OCI-M1 (cell line): ENCODE data around the gene ARSB.
"Not testable (repeated sequence)": the region's sequence is repeated elsewhere in the genome, so short reads cannot be mapped to it uniquely, and the experiment has no call there.

Experiments
- DNase-seq: peaks from one replicate; lab custom pipeline; 2025; lab: John Stamatoyannopoulos, UW

Gene ARSB

DNA sequence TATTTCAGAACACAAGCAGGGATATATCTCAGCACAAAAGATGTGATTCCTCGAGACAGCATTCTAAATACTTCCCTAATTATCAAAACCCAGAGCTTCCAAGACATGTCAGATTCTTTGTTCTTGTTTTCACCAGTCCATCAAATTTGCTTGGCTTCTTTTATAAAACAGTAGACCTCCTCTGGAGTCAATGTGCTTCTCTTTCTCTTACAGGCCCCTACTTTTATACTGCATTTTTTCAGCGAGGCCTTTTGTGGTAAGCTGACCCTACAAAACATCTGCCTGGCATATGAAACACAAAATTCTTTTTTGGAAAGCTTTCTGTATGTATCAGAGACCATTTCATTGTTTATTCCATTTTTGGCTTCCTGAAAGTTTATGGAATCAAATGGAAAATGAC is 81.8 kb downstream of the ARSB start:
- DNase-seq: no peak

- peak; percentile 80 for DNase-seq
These were observed 85.2 kb downstream of the ARSB start for GRCh38 chr5:78899922-78900362.

- DNase-seq: no peak
These were observed 89.0 kb downstream of the ARSB start for GRCh38 chr5:78896132-78896531.

GRCh38 chr5:78895616-78896015 is 89.5 kb downstream of the ARSB start:
- DNase-seq: no peak

DNA sequence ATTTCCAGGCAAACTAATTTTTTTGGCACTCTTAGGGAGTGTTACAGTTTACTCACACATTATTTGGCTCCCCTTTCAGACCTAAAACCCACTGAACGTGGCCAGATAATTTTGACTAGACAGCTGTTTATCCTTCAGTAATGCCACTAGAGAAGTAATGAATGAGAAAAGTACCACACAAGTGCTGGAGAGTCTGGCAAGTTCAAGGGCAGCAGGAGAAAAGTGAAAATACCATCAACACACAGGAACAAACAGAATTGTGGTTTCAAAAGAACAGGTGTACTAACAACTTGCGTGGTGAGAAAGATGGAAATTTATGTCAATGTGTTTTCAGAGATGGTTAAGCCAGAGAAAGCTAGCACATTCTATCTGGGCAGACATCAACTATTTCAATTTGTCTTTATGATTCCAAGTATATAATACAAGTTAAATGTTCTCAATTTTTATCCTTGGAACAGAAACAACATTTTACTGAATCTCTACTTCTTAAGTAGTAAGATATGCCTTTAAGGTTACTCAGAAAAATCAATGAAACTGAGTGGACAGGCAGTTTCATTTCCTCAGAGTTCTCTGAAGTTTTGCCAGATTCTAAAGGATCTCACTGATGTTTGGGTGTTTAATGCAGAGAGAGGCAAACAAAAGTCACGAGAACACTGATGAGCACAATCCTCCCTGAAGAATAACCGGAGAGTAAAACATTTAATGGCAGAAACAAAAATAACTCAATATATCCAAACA is 91.0 kb downstream of the ARSB start:
- no peak for DNase-seq

- no peak for DNase-seq
These were observed 94.3 kb downstream of the ARSB start for GRCh38 chr5:78890667-78891379.

DNA sequence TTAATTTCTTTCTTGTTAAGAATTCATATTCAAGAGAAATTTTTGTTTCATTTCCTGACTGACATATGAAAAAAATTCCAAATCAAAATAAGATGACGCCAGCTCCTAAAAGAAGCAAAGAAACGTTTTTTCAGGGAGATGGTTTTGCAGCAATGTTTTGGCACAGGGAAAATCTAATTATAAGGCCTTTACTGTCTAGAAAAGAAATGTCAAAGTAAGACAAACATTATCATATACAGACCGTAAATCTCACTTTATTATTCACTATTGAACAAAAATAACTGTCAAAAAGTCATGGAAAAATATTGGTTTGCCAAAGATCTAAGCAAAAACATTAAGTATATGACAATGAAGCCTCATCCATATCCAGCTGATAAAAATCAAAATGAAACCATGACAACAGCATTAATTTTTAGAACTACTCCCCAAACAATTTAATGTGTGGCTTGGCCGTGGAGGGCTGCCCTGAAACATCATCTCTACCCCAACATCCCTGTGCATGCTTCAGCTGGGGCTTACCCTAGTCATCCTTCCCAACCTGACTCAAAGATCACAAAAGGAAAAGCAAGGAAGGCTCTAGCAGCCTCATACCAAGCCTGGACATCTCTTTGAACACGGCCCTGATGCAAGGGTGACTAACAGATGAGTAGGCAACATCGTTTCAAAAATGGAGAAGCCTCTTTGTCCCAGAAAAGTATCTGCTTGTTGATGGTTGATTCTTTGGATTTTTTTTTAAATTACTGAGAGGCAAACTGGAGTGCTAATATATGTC is 95.6 kb downstream of the ARSB start:
- no peak for DNase-seq

- DNase-seq: no peak
These were observed 96.3 kb downstream of the ARSB start for GRCh38 chr5:78888580-78889368.

DNA sequence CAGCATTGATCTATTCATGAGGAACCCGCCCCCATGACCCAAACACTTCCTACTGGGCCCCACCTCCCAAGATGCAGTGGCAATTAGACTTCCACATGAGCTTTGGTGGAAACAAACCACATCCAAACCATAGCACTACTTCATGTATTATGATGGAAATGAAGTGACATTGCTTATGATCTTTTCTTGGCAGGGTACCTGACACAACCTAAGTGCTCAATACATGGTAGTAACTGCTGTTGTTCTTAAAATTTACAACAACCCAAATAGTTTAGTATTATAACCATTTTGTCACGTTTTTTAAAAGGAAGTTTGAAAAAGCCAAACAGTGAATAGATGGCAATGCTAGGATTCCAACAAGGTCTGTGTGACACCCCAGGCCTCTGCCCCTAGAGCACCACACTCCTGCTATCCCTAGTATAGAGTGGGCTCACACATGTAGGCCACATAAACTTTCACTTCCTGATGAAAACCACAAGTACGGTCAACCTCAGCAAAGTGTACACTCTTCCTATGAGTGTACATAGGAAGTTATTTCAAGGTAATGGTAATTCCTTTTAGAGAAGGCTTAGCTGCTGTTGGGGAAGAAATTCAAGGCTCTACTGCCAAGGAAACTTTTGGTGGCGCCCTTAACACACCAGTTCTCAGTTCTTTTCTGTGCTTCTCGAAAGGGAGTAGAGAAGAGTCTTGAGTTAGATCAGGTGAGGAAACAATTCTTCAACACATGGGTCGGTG is 97.6 kb downstream of the ARSB start:
- no peak for DNase-seq

DNA sequence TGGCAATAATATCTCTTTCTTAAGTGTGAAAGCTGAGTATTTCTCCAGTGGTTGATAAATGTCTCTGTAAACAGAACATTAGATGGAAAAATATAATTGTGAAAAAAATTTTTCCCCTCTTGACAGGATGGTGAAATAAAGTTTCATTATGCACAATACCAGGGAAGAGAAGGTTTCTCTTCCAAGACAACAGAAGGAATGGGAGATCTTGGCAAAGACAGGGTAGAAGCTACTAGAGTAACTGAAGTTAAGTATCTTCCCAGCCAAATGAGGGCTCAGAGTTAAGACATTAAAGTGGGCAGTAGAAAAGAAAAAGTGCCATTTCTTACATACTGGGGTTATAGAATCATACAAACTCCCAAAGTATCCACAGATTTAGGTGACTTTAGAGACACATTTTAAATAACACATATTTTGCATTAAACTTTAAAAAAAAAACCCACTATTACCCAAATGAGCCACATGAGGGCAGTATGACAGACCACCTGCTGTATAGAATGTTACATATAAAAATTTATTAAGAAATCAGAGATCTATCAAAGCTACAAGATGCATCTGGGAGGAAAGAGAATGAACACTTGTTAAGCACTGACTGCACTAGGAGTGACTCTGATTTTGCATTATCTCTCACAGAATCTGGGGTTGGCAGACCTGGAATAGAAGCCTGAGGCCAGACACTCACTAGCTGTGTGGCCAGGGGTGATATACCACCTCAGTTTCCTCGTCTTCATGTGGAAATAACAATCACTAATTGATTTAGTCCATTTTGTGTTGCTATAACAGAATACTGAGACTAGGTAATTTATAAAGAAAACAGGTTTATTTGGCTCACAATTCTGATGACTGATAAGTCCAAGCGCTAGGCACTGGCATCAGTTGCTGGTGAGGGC is 98.5 kb downstream of the ARSB start:
- DNase-seq: peak; percentile 47

DNA sequence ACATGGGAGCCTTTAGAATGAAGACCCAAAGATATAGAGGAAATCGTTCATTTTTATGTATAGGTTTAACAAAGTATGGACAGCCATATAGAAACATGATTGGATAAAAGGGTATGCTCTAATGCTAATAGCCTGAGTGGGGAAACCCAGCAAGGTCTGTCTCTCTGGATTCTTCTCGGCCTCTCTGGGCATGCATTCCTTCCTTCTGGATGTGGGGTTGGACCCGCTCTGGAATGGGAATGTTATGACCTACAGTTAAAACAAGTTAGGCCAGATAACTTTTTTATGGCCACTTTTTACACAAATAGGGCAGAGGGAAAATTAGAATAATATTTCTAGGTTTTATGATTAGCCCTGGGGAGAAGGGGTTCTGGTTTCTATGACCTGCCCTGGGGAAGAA is 103.2 kb downstream of the ARSB start:
- DNase-seq: no peak

GRCh38 chr5:78879516-78879915 is 105.6 kb downstream of the ARSB start:
- no peak for DNase-seq

- not testable (repeated sequence) for DNase-seq
These were observed 119.0 kb downstream of the ARSB start for GRCh38 chr5:78866076-78866475.

GRCh38 chr5:78858364-78858763 is 126.7 kb downstream of the ARSB start:
- DNase-seq: no peak

DNA sequence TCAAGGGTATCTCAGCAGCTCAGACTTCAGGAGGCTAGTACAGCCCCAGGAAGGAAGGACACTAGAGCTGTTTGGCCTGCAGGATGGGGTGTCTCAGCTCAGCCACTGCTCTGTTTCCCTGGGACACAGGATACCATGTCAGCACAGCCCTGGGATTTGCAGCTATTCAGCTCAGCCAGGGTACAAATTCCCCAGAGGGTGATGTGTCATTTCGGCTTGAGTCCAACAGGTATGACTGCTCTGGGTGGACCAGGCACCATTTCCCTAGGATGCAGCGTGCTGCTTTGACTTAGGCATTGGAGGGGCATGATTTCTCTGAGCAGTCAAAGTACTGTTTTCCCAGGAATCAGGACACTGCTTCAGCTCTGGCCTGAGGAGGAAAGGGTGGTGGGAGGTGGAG is 130.1 kb downstream of the ARSB start:
- DNase-seq: no peak

DNA sequence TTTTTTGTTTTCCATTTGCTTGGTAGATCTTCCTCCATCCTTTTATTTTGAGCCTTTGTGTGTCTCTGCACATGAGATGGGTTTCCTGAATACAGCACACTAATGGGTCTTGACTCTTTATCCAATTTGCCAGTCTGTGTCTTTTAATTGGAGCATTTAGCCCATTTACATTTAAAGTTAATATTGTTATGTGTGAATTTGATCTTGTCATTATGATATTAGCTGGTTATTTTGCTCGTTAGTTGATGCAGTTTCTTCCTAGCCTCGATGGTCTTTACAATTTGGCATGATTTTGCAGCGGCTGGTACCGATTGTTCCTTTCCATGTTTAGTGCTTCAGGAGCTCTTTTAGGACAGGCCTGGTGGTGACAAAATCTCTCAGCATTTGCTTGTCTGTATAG is 133.2 kb downstream of the ARSB start:
- DNase-seq: not testable (repeated sequence)

- DNase-seq: no peak
These were observed 139.6 kb downstream of the ARSB start for GRCh38 chr5:78845470-78845869.

GRCh38 chr5:78843436-78843835 is 141.7 kb downstream of the ARSB start:
- DNase-seq: no peak

GRCh38 chr5:78841767-78842166 is 143.3 kb downstream of the ARSB start:
- DNase-seq: no peak

- no peak for DNase-seq
These were observed 146.4 kb downstream of the ARSB start for GRCh38 chr5:78838753-78839152.
